IMR-90 (cell line): Measurements from ENCODE around the gene C13orf46. TPM values are rescaled to one million over a fixed set of nuclear protein-coding genes. Genes with fewer than 3 reads are reported as not detected.

Source experiments
- ATAC-seq: fragments of 200-7000 bp; cut with Tn5 transposase; 2 replicates; pipeline ENCODE4 v1.9.1; 2020; ENCODE audit warnings: low read depth, mild to moderate bottlenecking, moderate library complexity
- BruUV-seq: library from RNA; stranded (reverse); fragments of 400-500 nt; replicated peaks from 2 replicates; lab custom pipeline; 2021; lab: Mats Ljungman, UMichigan
- CTCF ChIA-PET: fragments of 300-600 bp; formaldehyde crosslinking; extraction: SDS; loops from one replicate; lab custom pipeline; 2021; ENCODE audit warnings: antibody characterized with exemption; lab: Yijun Ruan, JAX
- POLR2A ChIA-PET: fragments of 300-600 bp; sonication (Branson Sonifier 250); formaldehyde crosslinking; loops from one replicate; lab custom pipeline; 2022; ENCODE audit warnings: antibody characterized with exemption; ENCODE audit not compliant: unreplicated experiment; lab: Charles Lee
- DNase-seq: peaks from one replicate; pipeline ENCODE4 v3.0.0; 2013
- H2AFZ ChIP-seq: replicated peaks from 2 replicates; pipeline ENCODE3; 2013; ENCODE audit warnings: low read length, mild to moderate bottlenecking; ENCODE audit not compliant: poor library complexity
- H2AK5ac ChIP-seq: 2 replicates; pipeline ENCODE4 v1.6.1; 2013; ENCODE audit warnings: low read depth, low read length, inconsistent platforms
- H2AK9ac ChIP-seq: replicated peaks from 2 replicates; pipeline ENCODE3; 2013; ENCODE audit warnings: mild to moderate bottlenecking, low read depth, low read length, moderate library complexity; ENCODE audit not compliant: poor library complexity
- H2BK120ac ChIP-seq: 2 replicates; pipeline ENCODE4 v1.6.1; 2013; ENCODE audit warnings: low read depth, low read length, inconsistent platforms
- H2BK15ac ChIP-seq: 3 replicates; pipeline ENCODE4 v1.6.1; 2013; ENCODE audit warnings: low read depth, low read length, inconsistent platforms
- H2BK20ac ChIP-seq: 2 replicates; pipeline ENCODE4 v1.6.1; 2013; ENCODE audit warnings: low read depth, mild to moderate bottlenecking, inconsistent platforms, low read length, moderate library complexity
- H2BK5ac ChIP-seq: 2 replicates; pipeline ENCODE4 v1.6.1; 2013; ENCODE audit warnings: mild to moderate bottlenecking, low read depth, low read length, inconsistent platforms; ENCODE audit not compliant: poor library complexity, severe bottlenecking
- H3K14ac ChIP-seq: replicated peaks from 2 replicates; pipeline ENCODE4 v1.6.1; 2013; ENCODE audit warnings: low read depth, low read length, inconsistent platforms
- H3K18ac ChIP-seq: 2 replicates; pipeline ENCODE4 v1.6.1; 2013; ENCODE audit warnings: low read depth, low read length, control low read depth
- H3K23ac ChIP-seq: 2 replicates; pipeline ENCODE4 v1.6.1; 2013; ENCODE audit warnings: low read depth, low read length, inconsistent platforms
- H3K27ac ChIP-seq: 2 replicates; pipeline ENCODE4 v1.5.1; 2013; ENCODE audit warnings: mild to moderate bottlenecking, control low read depth, low read length; ENCODE audit not compliant: insufficient read depth
- H3K27me3 ChIP-seq: 2 replicates; pipeline ENCODE4 v1.6.1; 2013; ENCODE audit warnings: low read length; ENCODE audit not compliant: control insufficient read depth, insufficient read depth
- H3K36me3 ChIP-seq: 2 replicates; pipeline ENCODE4 v1.6.1; 2013; ENCODE audit warnings: low read length, mixed read lengths; ENCODE audit not compliant: control insufficient read depth, insufficient read depth
- H3K4ac ChIP-seq: 2 replicates; pipeline ENCODE4 v1.6.1; 2013; ENCODE audit warnings: low read depth, low read length, inconsistent platforms
- H3K4me1 ChIP-seq: 2 replicates; pipeline ENCODE4 v1.6.1; 2013; ENCODE audit warnings: low read length, mixed read lengths; ENCODE audit not compliant: control insufficient read depth, insufficient read depth
- H3K4me2 ChIP-seq: 2 replicates; pipeline ENCODE4 v1.6.1; 2013; ENCODE audit warnings: low read depth, mild to moderate bottlenecking, control low read depth, low read length, moderate library complexity
- H3K4me3 ChIP-seq: 2 replicates; pipeline ENCODE4 v1.5.1; 2013; ENCODE audit warnings: low read depth, mild to moderate bottlenecking, control low read depth, low read length, moderate library complexity; ENCODE audit not compliant: insufficient read depth
- H3K56ac ChIP-seq: 2 replicates; pipeline ENCODE4 v1.6.1; 2013; ENCODE audit warnings: low read length, inconsistent platforms; ENCODE audit not compliant: insufficient read depth; ENCODE audit errors: extremely low read depth
- H3K79me1 ChIP-seq, 2 experiments: 2 replicates each; pipeline ENCODE4 v1.6.1; 2013; ENCODE audit warnings: low read length in 2 of 2, inconsistent platforms in 1 of 2, low read depth in 1 of 2
- H3K9ac ChIP-seq: 2 replicates; pipeline ENCODE4 v1.6.1; 2013; ENCODE audit warnings: low read depth, low read length, control low read depth
- H3K9me1 ChIP-seq: 2 replicates; pipeline ENCODE4 v1.6.1; 2013; ENCODE audit warnings: low read length, inconsistent platforms; ENCODE audit not compliant: insufficient read depth
- H3K9me3 ChIP-seq: 2 replicates; pipeline ENCODE4 v1.6.1; 2013; ENCODE audit warnings: low read length; ENCODE audit not compliant: control insufficient read depth, insufficient read depth
- H4K20me1 ChIP-seq: 2 replicates; pipeline ENCODE4 v1.6.1; 2013; ENCODE audit warnings: low read length, inconsistent platforms; ENCODE audit not compliant: insufficient read depth
- H4K5ac ChIP-seq: 2 replicates; pipeline ENCODE4 v1.6.1; 2013; ENCODE audit warnings: mild to moderate bottlenecking, low read depth, low read length, control low read depth
- H4K8ac ChIP-seq, 2 experiments: 2 replicates each; pipeline ENCODE4 v1.6.1; 2013; ENCODE audit warnings: low read depth in 2 of 2, low read length in 2 of 2, control low read depth in 1 of 2, inconsistent platforms in 1 of 2
- H4K91ac ChIP-seq: 2 replicates; pipeline ENCODE4 v1.6.1; 2013; ENCODE audit warnings: low read depth, low read length, inconsistent platforms; ENCODE audit not compliant: insufficient read depth
- FOS ChIP-seq: fragments of 150-350 bp; IDR thresholded peaks from 2 replicates; pipeline ENCODE4 v1.6.1; 2016; ENCODE audit warnings: low read depth, low read length
- MAFK ChIP-seq: IDR thresholded peaks from 2 replicates; pipeline ENCODE4 v1.6.1; 2012; ENCODE audit warnings: low read depth, low read length, improper control_type of control experiment
- POLR2A ChIP-seq: IDR thresholded peaks from 2 replicates; pipeline ENCODE4 v1.6.1; 2012; ENCODE audit warnings: mild to moderate bottlenecking, low read depth, low read length
- RAD21 ChIP-seq: IDR thresholded peaks from 2 replicates; pipeline ENCODE4 v1.6.1; 2012; ENCODE audit warnings: low read length, improper control_type of control experiment
- RFX5 ChIP-seq: IDR thresholded peaks from 2 replicates; pipeline ENCODE4 v1.8.0; 2012; ENCODE audit warnings: low read depth, mild to moderate bottlenecking, low read length, moderate library complexity
- SMC3 ChIP-seq: fragments of 150-350 bp; IDR thresholded peaks from 2 replicates; pipeline ENCODE4 v1.6.1; 2016; ENCODE audit warnings: low read depth, mild to moderate bottlenecking, antibody characterized with exemption, low read length, moderate library complexity
- WGBS, 2 experiments: methylation state at CpG; one replicate each; pipeline versions ENCODE4 v1.1.5 to v1.1.7; 2013; ENCODE audit warnings: missing lambda C conversion rate in 2 of 2; ENCODE audit not compliant: insufficient read length in 1 of 2; ENCODE audit errors: extremely low coverage in 2 of 2; 5-methylcytosine and 5-hydroxymethylcytosine counted together
- dilution Hi-C: fragments of 300-500 bp; cut with HindIII; formaldehyde crosslinking; loops from one replicate; pipeline ENCODE4 v1.14.3; 2018; ENCODE audit warnings: low sequenced_read_pairs; ENCODE audit not compliant: unreplicated experiment
- in situ Hi-C: fragments of 300-500 bp; cut with MboI; formaldehyde crosslinking; loops from 3 replicates; pipeline ENCODE4 v1.14.3; 2019; ENCODE audit warnings: low sequenced_read_pairs, inconsistent platforms, mixed read lengths
- intact Hi-C: fragments of 100-400 bp; cut with micrococcal nuclease; formaldehyde crosslinking; loops from 2 replicates; pipeline ENCODE4 v1.10.0; 2022
- polyA plus RNA-seq, 3 experiments: library from polyadenylated mRNA; depleted of rRNA; stranded (reverse); fragments of >200 nt; gene quantifications; 2 replicates each; pipeline ENCODE4 v1.2.3, GENCODE V29; 2012; ENCODE audit warnings: low replicate concordance in 1 of 3
- total RNA-seq: library from RNA; depleted of rRNA; stranded (reverse); fragments of >200 nt; gene quantifications from 2 replicates; pipeline ENCODE4 v1.2.3, GENCODE V29; 2012

C13orf46 gene
- total and polyA plus RNA-seq, 2 of the 4 experiments (the other 2 are of a cell fraction): under 0.01 to 2.1 TPM

DNA sequence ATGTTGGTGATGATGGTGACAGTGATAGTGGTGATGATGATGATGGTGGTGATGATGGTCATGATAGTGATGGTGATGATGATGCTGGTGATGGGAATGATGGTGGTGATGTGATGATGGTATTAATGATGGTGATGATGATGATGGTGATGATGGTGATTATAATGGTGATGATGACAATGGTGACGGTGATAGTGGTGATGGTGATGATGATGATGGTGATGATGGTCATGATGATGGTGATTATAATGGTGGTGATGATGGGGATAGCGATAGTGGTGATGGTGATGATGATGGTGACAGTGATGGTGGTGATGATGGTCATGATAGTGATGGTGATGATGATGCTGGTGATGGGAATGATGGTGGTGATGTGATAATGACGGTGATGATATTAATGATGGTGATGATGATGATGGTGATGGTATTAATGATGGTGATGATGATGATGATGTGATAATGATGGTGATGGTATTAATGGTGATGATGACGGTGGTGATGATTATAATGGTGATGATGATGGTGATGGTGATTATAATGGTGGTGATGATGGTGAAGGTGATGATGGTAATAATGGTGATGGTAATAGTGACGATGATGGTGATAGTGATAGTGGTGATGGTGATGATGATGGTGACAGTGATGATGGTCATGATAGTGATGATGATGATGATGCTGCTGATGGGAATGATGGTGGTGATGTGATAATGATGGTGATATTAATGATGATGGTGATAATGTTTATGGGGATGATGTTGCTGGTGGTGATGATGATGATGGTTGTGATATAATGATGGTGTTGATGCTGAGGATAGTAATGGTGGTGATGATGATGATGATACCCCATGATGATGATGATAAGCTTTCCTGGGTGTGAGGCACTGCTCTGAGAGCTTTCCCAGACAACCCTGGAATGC, 7.7 kb downstream of the C13orf46 start:
- peaks cover 2% of the 10 kb centered on the region for H3K4me1 ChIP-seq
- H3K56ac ChIP-seq: no peak overlapping the region
- CTCF ChIA-PET: no interaction called here
- no peak overlapping the region for H2BK20ac ChIP-seq
- H3K4me3 ChIP-seq: no peak overlapping the region
- no peak overlapping the region for H3K18ac ChIP-seq
- H3K36me3 ChIP-seq: peaks cover 36% of the 10 kb centered on the region
- H3K4me2 ChIP-seq: no peak overlapping the region
- H3K14ac ChIP-seq: no peak overlapping the region
- DNase-seq (no peak), ATAC-seq (no peak)
- intact Hi-C loops: no loop called here
- H3K27ac ChIP-seq: no peak overlapping the region
- peaks cover 4% of the 10 kb centered on the region; the same call in 1 of the 2 replicates for H3K9me1 ChIP-seq
- H2BK5ac ChIP-seq: peak overlapping the region; percentile 21
- no peaks in the 10 kb centered on the region for H4K20me1 ChIP-seq
- WGBS, 2 experiments: 100% methylated on average over 1 to 5 of the region's 5 CpGs
- H4K5ac ChIP-seq: no peak overlapping the region
- no peak overlapping the region for H2BK120ac ChIP-seq
- H2AFZ ChIP-seq: no peak overlapping the region
- no peak overlapping the region for H4K91ac ChIP-seq
- no peak overlapping the region for H3K23ac ChIP-seq
- no peak overlapping the region for H4K8ac ChIP-seq
- TF ChIP-seq FOS: no peak
- TF ChIP-seq MAFK: no peak
- TF ChIP-seq RAD21: no peak
- TF ChIP-seq POLR2A: no peak
- TF ChIP-seq RFX5: no peak
- TF ChIP-seq SMC3: no peak
- peaks cover 3 to 26% of the 10 kb centered on the region in 2 experiments; a peak in 1 of 4 replicates for H3K79me1 ChIP-seq
- no peak overlapping the region for H3K9ac ChIP-seq
- in situ Hi-C loops: no loop called here
- dilution Hi-C loops: no loop called here
- no peaks in the 10 kb centered on the region for H3K9me3 ChIP-seq
- no peak overlapping the region for H2AK5ac ChIP-seq
- BruUV-seq: no TSS peak
- no peak overlapping the region for H2AK9ac ChIP-seq
- POLR2A ChIA-PET: no interaction called here
- no peak overlapping the region for H2BK15ac ChIP-seq
- no peak overlapping the region for H3K4ac ChIP-seq
- no peaks in the 10 kb centered on the region for H3K27me3 ChIP-seq
